ENCODE data around the gene HFE.
A peak's percentile ranks its signal among the peaks of the same experiment; 100 is the strongest.
"Not testable (repeated sequence)": the region's sequence is repeated elsewhere in the genome, so short reads cannot be mapped to it uniquely, and the experiment has no call there.

HFE gene

GRCh38 chr6:26087284-26088115 lies at the start of gene HFE:
Gene HFE, plus strand, starts transcription at chr6:26087429. Its CDS starts 12 bp downstream, at chr6:26087441.
- DNase-seq = peak; percentile 74

GRCh38 chr6:26041946-26042345 lies 45.3 kb upstream of the HFE start:
- DNase-seq = no peak

DNA sequence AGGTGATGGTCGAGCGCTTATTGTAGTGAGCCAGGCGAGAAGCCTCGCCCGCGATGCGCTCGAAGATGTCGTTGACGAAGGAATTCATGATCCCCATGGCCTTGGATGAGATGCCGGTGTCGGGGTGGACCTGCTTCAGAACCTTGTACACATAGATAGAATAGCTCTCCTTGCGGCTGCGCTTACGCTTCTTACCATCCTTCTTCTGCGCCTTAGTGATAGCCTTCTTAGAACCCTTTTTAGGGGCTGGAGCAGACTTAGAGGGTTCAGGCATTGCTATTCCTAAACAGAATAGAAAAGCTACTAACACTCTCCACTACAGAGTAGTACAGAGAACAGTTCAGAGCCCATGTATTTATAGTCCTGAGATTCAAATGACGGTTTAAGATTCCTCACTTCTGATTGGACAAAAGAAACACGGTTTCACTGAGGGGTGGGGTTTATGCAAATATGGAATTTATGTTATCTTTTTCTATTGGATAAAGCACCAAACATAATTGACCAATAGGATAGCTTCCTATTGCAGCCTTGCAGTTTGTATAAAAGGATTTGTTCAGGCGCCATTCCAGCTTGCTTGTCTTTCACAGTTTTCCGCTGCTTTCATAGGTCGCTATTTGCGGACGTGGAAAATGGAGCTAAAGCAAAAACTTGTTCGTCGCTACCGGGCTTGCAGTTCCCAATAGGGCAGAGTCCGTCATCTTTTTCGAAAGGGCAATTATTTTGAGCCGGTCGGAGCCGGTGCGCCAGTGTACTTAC lies 43.7 kb upstream of the HFE start:
- DNase-seq = peak; percentile 94

DNA sequence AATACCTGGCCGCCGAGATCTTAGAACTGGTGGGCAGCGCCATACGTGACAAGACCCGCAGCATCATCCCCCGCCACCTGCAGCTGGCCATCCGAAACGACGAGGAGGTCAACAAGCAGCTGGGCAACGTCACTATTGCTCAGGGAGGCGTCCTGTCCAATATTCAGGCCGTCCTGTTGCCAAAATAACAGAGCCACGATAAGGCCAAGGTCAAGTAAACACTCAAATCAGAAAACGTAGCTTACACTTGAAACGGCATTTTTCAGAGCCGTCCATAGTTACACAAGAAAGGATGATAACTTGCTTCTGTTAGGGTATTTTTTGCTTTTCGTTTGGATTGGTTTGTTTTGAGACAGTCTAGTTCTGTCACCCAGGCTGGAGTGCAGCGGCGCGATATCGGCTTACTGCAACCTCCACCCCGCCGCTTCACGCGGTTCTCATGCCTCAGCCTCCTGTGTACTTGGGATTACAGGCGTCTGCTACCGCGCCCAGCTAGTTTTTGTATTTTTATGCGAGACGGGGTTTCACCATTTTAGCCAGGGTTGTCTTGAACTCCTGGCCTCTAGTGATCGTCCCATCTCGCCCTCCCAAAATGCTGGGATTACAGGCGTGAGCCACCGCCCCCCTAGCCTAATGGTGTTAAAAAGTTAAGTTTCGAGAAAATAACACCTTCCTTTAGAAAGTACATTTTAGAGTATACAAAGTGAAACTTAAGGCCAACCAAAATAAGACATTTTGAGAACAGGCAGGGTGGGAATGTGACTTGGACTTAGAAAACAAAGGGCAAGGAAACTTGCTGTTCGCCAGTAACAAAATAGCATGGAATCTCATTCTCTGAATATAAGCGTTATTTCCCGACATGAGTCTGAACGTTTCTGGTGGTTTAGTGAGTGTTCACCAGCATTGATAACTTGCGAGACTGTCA lies 42.8 kb upstream of the HFE start:
- peak; percentile 21 for DNase-seq

DNA sequence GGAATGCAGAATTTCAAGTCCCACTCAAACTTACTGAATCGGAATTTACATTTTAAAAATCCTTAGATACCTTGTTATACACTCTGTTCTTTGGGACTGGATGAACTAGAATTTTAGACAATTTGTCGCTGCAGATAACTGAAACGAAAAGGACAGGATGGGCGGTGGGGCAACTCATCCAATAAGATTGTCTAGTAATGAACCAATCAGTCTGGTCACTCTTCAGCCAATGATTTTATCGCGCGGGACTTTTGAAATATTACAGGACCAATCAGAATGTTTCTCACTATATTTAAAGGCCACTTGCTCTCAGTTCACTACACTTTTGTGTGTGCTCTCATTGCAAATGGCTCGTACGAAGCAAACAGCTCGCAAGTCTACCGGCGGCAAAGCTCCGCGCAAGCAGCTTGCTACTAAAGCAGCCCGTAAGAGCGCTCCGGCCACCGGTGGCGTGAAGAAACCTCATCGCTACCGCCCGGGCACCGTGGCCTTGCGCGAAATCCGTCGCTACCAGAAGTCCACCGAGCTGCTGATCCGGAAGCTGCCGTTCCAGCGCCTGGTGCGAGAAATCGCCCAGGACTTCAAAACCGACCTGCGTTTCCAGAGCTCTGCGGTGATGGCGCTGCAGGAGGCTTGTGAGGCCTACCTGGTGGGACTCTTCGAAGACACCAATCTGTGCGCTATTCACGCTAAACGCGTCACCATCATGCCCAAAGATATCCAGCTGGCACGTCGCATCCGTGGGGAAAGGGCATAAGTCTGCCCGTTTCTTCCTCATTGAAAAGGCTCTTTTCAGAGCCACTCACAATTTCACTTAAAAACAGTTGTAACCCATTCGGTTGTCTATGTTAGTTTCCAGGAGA lies 41.9 kb upstream of the HFE start:
- peak; percentile 94 for DNase-seq

DNA sequence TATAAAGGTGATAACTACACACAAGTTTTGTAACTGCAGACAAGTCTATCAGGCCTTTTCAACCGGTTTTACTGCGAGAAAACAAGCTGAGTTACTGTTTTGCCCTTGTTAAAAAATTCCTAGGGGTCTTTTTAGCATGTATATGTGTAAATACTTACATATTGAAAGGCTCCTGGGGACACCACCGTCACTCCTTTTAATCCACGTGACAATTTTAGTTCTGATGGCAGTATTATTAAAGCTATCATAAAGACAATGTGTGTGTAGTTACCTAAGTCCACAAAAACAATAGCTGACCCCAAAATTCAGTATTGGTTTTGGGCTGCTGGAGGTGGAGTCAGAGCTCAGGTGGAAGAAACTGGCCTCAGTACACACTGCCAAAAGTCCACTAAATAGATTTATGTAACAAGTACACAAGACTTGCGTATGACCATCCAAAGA lies 41.3 kb upstream of the HFE start:
- DNase-seq = no peak

- not testable (repeated sequence) for DNase-seq
Measured at GRCh38 chr6:26047329-26047728, 39.9 kb upstream of the HFE start.

DNA sequence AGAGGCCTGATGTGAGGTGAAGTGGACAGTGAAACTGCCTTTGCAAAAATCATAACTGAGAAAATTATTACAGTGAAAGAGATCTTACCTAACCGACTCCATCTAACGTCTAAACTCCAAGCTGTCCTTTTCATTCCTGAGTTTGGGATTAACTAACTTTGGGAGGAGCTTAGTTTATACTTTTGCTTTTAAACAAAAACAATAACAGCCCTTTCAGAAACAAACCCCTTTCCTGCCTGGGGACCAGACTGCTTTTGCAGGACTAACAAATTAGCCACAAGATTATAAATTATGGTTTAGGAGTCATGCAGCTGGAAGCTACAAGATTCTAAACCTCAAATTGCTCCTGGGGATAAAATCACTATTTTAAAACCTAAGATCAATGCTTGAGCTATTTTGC lies 38.6 kb upstream of the HFE start:
- no peak for DNase-seq

- no peak for DNase-seq
Measured at GRCh38 chr6:26051665-26052310, 35.4 kb upstream of the HFE start.

GRCh38 chr6:26052762-26053250 lies 34.4 kb upstream of the HFE start:
- not testable (repeated sequence) for DNase-seq

DNA sequence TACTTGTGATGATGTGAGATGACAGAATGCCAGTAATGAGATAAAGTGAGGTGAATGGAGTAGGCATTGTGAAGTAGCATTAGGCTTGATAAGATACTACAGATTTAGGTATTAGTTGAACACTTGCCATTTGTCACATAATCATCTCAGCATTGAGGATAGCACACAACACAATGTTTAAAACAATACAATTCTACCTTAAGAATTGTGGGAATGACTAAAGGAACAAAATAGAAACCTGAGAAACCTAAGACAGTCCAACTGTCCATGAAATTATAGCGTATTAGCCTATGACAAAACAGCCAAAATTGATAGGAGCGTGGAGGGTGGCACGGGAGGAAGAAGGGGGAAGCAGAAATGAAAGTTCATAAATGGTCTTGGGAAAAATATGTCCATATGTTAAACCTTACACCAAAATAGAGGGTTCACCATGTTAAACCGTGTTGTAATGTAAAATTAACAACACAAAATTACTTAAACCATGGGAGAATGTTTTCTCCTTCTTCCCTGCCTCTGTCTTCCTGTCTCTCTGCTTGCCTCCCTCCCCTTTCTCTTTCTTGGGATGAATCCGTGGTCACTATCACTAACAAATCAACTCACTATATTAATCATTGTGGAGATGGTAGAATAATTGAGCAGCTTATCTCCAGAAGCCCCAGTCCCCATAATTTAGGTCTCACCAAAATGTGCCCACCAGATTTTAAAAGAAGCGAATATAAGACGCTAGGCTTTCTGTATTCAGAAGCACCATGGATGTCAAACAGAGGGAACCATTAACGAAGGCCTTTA lies 33.0 kb upstream of the HFE start:
- DNase-seq = peak; percentile 31

DNA sequence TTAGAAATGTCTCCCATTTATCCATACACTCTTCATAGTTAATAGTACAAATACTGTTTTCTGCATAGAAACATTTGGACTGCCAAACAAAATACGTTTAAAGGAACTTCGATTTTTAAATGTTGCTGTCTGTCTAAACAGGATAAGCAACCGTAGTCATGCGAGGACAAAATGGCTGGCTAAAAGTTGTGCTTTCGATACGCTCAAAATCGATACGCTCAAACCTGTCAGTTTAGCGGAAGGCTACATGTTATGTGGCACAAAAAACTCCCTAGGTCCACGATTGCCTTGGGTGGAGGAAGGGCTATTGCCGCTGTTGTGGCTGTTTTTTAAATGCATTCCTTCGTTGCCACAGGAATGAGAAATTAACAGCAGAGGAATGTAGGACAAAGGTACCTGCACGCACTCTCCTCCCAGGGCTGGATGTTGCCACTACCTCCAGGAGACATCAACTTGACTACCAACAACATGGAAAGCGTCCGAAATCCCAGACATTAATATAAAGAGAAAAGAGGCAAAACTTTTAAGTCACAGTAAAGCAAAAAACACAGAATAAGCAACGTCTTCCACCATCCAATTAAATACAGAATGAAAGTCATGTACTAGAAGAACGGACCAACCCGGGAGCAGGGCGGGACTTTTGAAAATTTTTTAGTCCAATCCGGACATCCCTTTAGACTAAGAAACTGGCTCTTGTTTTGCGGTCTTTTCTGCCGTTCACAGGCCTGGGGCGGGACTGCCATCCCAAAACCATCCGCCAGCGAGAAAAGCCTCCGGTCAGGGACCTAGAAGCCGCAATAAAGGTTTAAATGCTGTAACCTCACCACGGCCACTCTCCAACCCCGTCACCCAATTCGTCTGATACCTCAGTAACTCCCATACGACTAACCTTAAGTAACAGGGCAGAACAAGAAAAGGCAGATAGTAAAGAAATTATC lies 32.2 kb upstream of the HFE start:
- peak; percentile 91 for DNase-seq

DNA sequence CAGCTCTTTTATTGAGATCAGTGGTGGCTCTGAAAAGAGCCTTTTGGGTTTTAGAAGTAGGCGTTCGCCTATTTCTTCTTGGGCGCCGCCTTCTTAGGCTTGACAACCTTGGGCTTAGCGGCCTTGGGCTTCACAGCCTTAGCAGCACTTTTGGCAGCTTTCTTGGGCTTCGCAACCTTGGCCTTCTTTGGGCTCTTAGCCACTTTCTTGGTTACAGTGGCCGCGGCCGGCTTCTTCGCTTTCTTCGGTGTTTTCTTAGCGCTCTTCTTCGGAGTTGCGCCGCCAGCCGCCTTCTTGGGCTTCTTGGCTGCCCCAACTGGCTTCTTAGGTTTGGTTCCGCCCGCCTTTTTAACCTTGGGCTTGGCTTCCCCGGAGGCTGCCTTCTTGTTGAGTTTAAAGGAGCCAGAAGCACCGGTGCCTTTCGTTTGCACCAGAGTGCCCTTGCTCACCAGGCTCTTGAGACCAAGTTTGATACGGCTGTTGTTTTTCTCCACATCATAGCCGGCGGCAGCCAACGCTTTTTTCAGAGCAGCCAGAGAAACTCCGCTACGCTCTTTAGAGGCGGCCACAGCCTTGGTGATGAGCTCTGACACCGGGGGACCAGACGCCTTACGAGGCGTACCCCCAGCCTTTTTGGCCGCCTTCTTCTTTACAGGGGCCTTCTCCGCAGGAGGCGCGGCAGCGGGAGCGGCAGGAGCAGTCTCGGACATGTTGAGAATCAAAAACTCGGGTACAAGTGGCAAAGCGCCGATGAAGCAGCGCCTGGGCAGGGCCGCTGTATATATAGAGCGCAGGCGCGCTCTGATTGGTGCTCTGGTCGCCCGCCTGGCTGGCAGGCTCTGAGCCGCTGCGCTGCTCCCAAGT lies 31.3 kb upstream of the HFE start:
- peak; percentile 80 for DNase-seq

- peak; percentile 11 for DNase-seq
Measured at GRCh38 chr6:26056583-26057350, 30.5 kb upstream of the HFE start.

DNA sequence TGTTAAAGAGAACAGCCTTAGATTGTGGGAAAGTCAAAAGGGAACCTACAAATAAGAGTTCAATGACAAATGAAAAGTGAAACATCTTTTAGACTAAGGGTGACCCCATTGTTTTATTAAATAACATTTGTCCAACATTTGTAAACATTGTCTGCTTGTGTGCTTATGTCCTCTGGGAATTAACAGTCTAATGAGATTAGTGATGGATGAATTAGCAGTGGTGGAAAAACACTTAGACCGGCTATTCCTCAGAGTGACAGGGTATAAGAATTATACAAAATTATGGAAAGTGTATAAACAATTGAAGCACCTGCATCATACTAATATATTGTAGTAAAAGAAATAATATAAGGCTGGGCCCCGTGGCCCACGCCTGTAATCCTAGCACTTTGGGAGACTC lies 29.3 kb upstream of the HFE start:
- DNase-seq = no peak

DNA sequence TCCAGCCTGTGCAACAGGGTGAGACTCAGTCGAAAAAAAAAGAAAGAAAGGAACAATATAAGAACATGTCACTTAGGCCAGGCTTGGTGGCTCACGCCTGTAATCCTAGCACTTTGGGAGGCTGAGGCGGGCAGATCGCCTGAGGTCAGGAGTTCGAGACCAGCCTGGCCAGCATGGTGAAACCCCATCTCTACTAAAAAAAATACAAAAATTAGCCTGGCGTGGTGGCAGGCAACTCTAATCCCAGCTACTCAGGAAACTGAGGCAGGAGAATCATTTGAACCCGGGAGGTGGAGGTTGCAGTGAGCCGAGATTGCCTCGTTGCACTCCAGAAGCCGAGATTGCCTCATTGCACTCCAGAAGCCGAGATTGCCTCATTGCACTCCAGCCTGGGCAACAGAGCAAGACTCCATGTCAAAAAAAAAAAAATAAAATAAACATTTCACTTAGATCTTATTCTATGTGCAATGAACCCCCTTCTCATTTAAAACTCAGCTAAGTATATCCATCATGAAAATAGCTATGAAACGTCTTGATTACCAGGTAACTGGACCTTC lies 28.7 kb upstream of the HFE start:
- not testable (repeated sequence) for DNase-seq

- peak; percentile 30 for DNase-seq
Measured at GRCh38 chr6:26059941-26060340, 27.3 kb upstream of the HFE start.

Measured in suppressor macrophage treated with lipopolysaccharide for 4 hours (primary cell).